Measurements from ENCODE around the gene ZDHHC22.

The ZDHHC22 gene

DNA sequence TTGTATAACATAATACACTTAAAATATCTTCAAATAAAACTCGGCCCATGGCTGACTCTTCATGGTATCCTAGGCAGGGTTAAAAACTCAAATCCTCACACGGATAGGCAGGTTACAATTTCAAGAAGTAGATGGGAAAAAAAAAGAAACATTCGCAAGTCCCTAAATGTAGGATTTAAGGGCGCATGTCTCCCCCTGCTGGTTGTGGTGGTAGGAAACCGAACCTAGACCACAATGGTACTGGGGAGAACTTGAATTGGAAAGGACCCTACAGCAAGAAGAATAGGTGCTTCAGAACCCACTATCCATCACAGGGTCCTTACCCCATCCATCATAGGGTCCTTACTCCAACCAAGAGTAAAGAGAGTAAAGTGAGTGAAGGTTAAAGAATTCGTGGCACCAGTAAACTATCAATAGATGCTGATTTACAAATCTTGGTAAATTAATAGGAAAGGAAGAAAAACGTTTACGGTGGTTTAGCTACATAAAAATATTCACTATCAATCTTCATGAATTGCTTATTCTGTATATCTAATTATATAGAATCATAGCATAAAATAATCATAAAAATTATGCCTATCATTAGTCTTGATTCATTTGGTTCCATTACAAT, 46.8 kb downstream of the ZDHHC22 start:
- in situ Hi-C loops (cut with HindIII; ENCODE audit: low sequenced_read_pairs) = no loop called here
- TF ChIP-seq, protein P1, sequence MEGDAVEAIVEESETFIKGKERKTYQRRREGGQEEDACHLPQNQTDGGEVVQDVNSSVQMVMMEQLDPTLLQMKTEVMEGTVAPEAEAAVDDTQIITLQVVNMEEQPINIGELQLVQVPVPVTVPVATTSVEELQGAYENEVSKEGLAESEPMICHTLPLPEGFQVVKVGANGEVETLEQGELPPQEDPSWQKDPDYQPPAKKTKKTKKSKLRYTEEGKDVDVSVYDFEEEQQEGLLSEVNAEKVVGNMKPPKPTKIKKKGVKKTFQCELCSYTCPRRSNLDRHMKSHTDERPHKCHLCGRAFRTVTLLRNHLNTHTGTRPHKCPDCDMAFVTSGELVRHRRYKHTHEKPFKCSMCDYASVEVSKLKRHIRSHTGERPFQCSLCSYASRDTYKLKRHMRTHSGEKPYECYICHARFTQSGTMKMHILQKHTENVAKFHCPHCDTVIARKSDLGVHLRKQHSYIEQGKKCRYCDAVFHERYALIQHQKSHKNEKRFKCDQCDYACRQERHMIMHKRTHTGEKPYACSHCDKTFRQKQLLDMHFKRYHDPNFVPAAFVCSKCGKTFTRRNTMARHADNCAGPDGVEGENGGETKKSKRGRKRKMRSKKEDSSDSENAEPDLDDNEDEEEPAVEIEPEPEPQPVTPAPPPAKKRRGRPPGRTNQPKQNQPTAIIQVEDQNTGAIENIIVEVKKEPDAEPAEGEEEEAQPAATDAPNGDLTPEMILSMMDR (IDR thresholded peaks at IDR 0.05; ENCODE audit: low read depth, low read length, missing control alignments) = peak; percentile 88
- peak; percentile 61 for DNase-seq (ENCODE audit: low read depth)
- H3K4me3 ChIP-seq (ENCODE audit: low read depth, low read length) = no peak overlapping the region

DNA sequence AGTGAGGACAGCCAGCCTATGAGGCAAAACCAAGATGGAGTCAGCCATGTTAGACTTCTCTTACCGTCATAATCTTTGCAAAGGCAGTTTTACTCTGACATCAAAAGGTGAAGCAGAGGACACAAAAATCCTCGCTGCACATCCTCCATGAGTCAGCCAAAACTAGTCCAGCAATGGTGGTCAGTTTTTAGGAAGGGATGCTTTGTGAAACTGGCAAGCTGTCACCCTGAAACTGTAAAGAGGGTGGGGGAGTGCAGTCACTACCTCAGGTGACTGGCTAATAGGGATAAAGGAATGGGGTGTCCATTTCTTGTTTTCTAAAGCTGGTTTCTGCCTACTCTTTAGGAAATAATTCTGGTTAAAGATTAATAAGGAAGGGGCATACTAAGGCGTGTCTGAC, 48.9 kb downstream of the ZDHHC22 start:
- H3K4me3 ChIP-seq (ENCODE audit: low read depth, low read length) = no peak overlapping the region
- TF ChIP-seq, protein P1 (IDR thresholded peaks at IDR 0.05; ENCODE audit: low read depth, low read length, missing control alignments) = no peak
- in situ Hi-C loops (cut with HindIII; ENCODE audit: low sequenced_read_pairs) = no loop called here
- DNase-seq (ENCODE audit: low read depth) = no peak

- in situ Hi-C loops (cut with HindIII; ENCODE audit: low sequenced_read_pairs) = no loop called here
- DNase-seq (ENCODE audit: low read depth) = no peak
- no peak overlapping the region for H3K4me3 ChIP-seq (ENCODE audit: low read depth, low read length)
- TF ChIP-seq, protein P1 (IDR thresholded peaks at IDR 0.05; ENCODE audit: low read depth, low read length, missing control alignments) = no peak
Observed at GRCh38 chr14:77091518-77091917, 50.1 kb downstream of the ZDHHC22 start.

- H3K4me3 ChIP-seq (ENCODE audit: low read depth, low read length) = no peak overlapping the region
- in situ Hi-C loops (cut with HindIII; ENCODE audit: low sequenced_read_pairs) = no loop called here
- TF ChIP-seq, protein P1 (IDR thresholded peaks at IDR 0.05; ENCODE audit: low read depth, low read length, missing control alignments) = no peak
Observed at GRCh38 chr14:77088645-77089044, 52.9 kb downstream of the ZDHHC22 start.

GRCh38 chr14:77088219-77088618, 53.4 kb downstream of the ZDHHC22 start:
- no peak for DNase-seq (ENCODE audit: low read depth)
- TF ChIP-seq, protein P1 (IDR thresholded peaks at IDR 0.05; ENCODE audit: low read depth, low read length, missing control alignments) = no peak
- in situ Hi-C loops (cut with HindIII; ENCODE audit: low sequenced_read_pairs) = no loop called here
- H3K4me3 ChIP-seq (ENCODE audit: low read depth, low read length) = no peak overlapping the region

More at GRCh38 chr14:77088645-77089044, 52.9 kb downstream of the ZDHHC22 start:
- no peak for DNase-seq (ENCODE audit: low read depth)

- in situ Hi-C loops (cut with HindIII; ENCODE audit: low sequenced_read_pairs) = no loop called here
- TF ChIP-seq, protein P1 (IDR thresholded peaks at IDR 0.05; ENCODE audit: low read depth, low read length, missing control alignments) = no peak
- no peak for DNase-seq (ENCODE audit: low read depth)
- no peak overlapping the region for H3K4me3 ChIP-seq (ENCODE audit: low read depth, low read length)
Observed at GRCh38 chr14:77087631-77088030, 54.0 kb downstream of the ZDHHC22 start.
